SIG-M5 treated with dmso at 0.1 percent for 504 hours (cell line): ENCODE results near the gene PRR16.

Experiments used
- DNase-seq: peaks from one replicate; lab custom pipeline; 2025; ENCODE audit not compliant: unreplicated experiment; lab: John Stamatoyannopoulos, UW

PRR16 gene

DNA sequence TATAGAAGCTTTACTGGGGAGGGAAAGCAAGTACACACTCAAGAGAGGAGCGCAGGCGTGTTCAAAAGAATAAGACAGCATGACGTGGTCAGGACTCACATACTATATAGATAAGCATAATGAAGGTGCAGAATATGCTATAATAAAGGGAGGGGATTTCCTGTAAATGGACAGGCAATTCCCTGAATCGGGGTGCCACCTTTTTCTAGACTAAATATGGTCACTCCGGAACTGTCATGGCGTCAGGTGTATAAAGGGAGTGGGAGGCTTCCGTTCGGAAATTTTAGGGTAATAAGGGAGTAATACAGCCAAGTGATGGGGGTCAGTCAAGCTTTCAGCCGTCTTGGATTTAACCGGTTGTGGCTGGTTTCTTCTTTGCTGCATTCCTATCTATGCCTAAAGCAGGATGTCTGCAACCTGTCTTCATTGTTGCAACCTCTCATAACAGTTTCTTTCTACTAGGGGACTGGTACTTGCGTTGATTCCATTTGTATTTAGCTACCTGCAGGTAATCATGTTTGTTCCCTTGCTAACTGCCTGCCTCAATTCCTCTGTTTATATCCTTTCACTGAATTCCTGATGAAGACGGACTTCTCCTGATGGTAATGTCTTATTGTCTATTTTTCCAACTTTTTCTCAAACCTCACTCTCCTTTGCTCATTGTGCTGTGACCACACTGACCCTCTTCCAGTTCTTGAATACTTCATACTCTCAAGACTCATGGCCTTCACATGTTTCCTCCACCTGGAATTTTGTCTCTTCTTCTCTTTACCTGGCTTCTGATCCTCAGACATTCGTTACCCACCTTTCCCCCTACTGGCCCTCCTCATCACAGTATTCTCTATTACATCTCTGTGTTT is 48.9 kb downstream of the PRR16 start:
- no peak for DNase-seq

DNA sequence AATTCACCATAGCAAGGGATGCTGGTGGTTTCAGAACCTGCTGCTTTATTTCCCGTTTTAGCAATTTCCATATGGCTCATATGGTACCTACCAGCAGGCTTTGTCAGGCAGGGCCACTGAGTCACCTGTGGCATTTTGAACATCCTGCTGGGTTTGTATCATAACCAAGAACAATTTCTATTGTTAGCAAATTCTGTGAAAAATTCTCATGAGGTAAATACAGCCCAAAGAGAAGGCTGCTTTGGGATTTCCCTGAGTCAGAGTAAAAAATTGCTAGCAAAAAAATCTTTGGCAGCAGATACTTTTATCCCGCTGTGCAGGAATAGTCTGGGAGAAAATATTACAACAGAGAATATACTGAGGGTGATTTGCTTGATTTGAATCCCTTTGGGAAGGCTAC is 52.7 kb downstream of the PRR16 start:
- no peak for DNase-seq

- no peak for DNase-seq
Measured at GRCh38 chr5:120517607-120518252, 53.6 kb downstream of the PRR16 start.

DNA sequence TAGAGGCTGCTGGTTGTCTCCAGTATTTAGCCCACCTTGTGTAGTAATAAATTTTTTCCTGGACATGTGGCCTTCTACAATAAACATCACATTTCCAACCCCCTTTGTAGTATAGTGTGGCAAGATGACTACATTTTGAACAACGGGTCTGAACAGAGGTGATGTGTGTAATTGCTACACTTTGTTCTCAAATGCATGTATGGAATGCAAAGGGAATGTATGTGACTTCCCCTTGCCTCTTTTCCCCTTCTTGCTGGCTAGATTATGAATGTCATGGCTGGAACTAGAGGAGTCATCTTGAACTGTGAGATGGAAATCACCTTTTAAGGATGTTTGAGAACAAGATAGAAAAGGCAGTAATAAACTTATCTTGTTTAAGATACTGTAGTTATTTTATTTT is 54.5 kb downstream of the PRR16 start:
- no peak for DNase-seq

- DNase-seq: no peak
Measured at GRCh38 chr5:120527251-120527650, 63.2 kb downstream of the PRR16 start.

DNA sequence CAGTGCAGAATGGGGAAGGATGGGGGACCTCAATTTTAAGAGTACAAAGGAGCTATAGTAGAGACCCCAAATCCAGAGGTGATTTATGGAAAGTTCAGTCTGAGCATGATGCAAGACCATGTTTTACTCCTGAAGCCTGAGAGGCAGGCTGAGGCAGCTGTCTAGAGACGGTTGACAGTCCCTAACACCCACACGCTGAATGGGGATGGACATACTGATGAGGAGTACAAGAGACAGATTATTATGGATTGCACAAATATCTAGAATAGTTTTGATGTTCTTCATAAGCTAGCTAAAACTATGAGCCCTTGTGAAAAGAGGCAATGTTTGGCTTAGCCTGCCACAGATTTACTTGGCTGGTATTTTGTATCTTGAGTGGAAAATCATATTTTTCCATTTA is 64.5 kb downstream of the PRR16 start:
- DNase-seq: no peak

- DNase-seq: no peak
Measured at GRCh38 chr5:120529386-120529785, 65.3 kb downstream of the PRR16 start.

GRCh38 chr5:120531215-120531614 is 67.1 kb downstream of the PRR16 start:
- no peak for DNase-seq

DNA sequence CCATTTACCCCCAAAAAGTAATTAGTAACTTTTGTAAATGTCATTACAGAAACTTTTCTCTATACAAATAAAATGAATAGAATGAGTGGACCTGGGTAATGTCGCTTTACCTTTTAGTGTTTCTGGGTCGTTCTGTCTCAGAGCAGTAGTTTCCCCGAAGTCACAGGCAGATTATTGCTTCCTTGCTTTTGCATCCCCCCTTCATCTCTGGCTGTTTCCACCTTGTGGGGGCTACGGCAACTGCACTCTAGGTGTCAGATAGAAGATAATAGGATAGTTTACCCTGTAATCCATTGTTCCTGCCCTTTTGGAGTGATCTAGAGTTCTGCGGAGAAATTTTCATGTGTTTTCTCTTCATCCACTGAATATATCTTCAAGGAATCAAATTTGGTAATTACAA is 68.7 kb downstream of the PRR16 start:
- DNase-seq: no peak

GRCh38 chr5:120533581-120533980 is 69.5 kb downstream of the PRR16 start:
- DNase-seq: no peak

- no peak for DNase-seq
Measured at GRCh38 chr5:120535900-120536299, 71.8 kb downstream of the PRR16 start.

DNA sequence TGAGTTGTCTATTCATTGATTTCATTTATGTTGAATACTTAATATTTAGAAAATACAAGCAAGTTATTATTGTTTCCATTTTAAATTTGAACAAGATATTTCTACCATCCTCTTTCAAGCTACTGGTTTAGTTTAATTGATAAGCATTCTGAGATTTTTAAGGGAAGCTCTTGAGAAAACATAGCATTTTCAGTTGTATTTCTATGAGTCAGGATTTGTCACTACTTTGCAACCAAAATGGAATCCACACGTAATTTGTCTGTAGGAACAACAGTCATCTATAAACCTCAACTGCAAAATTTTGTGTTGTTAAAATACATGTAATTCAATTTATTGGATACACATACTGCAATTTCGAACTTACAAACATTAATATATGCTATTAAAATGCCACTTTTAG is 74.0 kb downstream of the PRR16 start:
- no peak for DNase-seq

DNA sequence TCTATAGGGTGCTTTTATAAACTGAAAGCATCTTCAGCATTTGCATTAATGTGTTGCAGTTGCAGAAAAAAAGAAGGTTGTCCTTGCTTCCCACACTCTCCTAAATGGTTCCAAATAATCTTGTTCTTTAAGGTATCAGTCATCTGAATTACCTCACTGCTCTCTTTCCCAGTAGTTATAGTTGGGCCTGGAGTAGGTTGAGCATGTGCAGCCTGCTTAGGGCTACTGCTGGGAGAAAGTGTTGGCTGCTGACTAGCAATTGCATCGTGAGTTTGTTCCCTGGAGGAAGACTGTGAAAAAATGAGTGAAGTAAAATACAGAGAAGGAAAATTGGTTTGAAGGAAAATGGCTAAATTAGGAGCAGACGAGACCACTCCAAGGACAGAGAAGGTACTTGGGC is 74.5 kb downstream of the PRR16 start:
- DNase-seq: no peak

DNA sequence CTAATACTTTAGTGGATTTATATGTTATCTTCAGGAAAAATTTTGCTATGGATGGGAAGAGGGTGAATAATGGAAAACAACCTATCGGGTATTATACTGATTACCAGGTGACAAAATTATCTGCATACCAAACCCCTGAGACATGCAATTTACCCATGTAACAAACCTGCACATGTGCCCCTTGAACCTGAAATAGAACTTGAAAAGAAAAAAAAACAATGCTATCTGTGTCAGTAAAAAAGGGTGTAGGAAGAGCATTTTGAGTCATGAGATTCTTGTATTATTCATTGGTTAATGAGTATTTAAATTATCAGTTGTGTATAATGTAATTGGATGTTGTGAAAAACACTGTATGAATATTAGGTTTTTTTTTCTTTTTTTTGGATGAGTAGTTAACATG is 75.4 kb downstream of the PRR16 start:
- DNase-seq: no peak

DNA sequence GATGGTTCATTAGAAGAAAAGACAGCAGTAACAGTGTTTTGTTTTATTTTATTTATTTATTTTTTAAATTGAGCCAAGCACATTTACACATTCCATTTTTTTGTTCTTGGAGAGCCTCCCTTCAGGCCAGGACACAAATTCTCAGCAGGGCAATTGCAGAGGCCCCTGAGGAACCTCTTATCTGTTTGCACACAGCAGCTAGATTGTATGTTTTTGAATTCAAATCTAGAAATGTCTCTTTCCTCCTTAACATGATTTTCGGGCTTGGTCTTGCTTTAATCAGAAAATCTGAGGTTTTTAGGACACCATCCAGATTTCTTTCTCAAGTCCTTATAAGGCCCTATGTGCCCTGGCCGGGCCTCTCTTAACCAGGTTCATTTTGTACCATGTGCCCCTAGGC is 76.0 kb downstream of the PRR16 start:
- DNase-seq: no peak

- no peak for DNase-seq
Measured at GRCh38 chr5:120544043-120544442, 79.9 kb downstream of the PRR16 start.

GRCh38 chr5:120545007-120545406 is 80.9 kb downstream of the PRR16 start:
- no peak for DNase-seq

DNA sequence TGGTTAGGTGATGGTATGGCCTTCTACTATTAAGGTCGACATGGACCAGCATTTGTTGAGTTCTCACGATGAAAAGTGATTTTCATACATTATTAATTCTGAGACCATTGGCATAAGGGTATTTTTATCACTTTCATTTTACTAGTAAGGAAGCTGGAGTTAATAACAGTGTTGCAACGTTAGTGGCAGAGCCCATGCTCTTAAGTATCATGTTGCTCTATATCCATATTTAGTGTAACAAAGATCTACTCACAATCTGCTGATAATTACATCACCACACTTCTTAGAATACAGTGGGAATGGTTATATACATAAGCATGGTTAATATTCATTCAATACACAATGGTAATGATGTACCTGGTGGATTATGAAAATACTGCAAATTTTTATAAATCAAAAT is 81.9 kb downstream of the PRR16 start:
- no peak for DNase-seq

- DNase-seq: no peak
Measured at GRCh38 chr5:120546922-120547321, 82.8 kb downstream of the PRR16 start.

DNA sequence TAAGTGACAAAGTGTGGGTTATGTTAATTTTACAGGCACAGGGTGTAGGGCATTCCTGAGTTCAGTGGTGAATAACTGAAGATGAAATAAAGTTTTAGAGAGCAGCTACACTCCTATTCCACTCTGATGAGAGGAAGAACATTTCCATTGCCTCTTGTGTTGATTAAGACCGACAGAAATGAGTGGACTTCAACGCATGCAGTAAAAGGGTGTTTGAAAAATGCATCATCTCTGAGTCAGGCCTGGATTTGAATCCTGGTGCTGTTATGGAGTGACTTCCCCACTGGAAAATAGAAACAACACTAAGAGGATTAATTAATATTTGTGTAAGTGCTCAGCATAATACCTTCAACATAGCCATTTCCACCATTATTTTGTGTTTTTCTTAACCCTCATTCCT is 86.3 kb downstream of the PRR16 start:
- no peak for DNase-seq

GRCh38 chr5:120552638-120553037 is 88.5 kb downstream of the PRR16 start:
- DNase-seq: no peak

- DNase-seq: no peak
Measured at GRCh38 chr5:120555345-120555744, 91.2 kb downstream of the PRR16 start.

DNA sequence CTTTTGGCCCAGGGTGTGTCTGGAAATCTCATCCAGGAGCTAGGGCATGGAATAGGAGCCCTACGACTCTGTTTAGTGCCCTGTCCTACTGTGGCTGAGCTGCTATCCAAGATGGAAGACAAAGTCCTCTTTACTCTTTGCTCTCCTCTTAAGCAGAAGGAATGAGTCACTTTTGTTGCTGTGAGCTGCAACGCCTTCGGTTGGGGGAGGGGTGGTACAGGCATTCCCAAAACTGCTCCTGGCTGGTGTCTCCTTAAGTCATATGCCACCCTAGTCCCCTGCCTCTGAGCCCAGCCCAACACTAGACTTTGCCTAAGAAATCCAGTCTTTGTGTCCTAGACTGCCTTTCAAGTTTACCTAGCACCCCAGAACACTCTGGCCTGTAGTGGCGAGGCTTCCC is 99.9 kb downstream of the PRR16 start:
- no peak for DNase-seq
